Kidney tubule cell (primary cell): ENCODE measurements around the gene DDI2.
"Not testable (repeated sequence)": the region's sequence is repeated elsewhere in the genome, so short reads cannot be mapped to it uniquely, and the experiment has no call there.

Experiments used
- DNase-seq: peaks from one replicate; pipeline ENCODE4 v3.0.0-alpha.2; 2018; ENCODE audit warnings: low spot score

Gene DDI2

GRCh38 chr1:15680131-15680530, 62.9 kb downstream of the DDI2 start:
- DNase-seq, result peak; percentile 85

GRCh38 chr1:15680561-15681348, 63.5 kb downstream of the DDI2 start:
- DNase-seq, result peak; percentile 91

DNA sequence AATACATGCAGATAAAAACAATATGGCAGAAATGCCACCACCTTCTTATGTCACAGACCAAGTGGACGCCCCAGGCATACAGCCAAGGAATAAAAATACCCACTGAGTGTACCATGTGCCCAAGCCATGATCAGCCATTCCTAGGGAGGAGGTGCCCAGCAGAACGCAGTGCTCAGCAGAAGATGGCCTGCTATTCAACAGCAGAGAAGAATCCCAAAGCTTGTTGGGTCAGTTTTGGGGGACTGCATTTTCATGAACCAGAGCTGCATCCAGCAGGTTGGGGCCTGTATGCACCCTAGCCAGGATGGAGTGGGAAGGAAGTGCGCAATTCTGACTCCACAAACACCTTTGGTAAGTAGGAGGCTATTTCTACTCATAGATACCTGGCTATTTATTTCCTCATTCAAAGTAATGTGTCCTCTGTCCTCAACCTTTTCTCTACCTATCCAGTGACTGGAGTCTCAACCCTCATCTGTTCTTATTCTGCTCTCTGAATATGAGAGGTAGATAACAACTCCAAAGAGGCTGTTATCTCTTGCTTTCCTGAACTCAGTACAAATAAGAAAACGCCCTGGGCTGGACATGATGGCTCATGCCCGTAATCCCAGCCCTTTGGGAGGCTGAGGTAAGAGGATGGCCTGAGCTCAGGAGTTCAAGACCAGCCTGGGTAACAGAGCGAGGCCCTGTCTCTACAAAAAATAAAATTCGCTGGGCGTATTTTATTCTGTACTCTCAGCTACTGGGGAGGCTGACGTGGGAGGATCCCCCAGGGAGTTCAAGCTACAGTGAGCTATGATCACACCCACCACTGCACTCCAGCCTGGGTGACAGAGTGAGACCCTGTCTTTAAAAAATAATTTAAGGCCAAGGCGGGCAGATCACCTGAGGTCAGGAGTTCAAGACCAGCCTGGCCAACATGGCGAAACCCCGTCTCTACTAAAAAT, 64.4 kb downstream of the DDI2 start:
- DNase-seq, result no peak

GRCh38 chr1:15682936-15683341, 65.7 kb downstream of the DDI2 start:
- no peak for DNase-seq

DNA sequence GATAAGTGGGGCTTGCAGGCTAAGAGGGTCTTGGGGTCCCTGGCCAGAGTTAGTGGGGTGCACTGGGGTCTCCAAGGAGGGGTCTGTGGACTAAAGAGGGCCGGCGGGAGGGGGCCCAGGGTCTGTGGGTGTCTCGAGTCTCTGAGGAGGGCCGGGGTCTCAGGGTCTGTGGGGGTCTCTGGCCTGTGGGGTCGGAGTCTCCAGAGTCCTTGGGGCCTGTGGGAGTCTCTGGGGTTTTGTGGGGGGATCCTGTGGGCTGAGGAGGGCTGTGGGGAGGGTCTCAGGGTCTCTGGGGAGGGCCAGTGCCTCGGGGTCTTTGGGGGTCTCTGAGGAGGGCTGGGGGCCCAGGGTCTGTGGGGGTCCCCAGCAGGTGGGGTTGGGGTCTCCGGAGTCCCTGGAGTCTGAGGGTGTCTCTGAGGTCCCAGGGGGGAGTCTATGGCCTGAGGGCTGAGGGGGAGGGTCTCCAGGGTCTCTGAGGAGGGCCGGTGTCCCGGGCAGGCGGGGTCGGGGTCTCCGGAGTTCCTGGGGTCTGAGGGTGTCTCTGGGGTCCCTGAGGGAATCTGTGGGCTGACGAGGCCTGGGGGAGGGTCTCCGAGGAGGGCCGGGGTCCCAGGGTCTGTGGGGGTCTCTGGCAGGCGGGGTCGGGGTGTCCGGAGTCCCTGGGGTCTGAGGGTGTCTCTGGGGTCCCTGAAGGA, 66.2 kb downstream of the DDI2 start:
- no peak for DNase-seq

GRCh38 chr1:15684042-15684461, 66.8 kb downstream of the DDI2 start, which contains the start of gene PLEKHM2:
PLEKHM2 (plus strand) TSS chr1:15684320; CDS start chr1:15684559, 239 bp downstream.
- peak; percentile 52 for DNase-seq

DNA sequence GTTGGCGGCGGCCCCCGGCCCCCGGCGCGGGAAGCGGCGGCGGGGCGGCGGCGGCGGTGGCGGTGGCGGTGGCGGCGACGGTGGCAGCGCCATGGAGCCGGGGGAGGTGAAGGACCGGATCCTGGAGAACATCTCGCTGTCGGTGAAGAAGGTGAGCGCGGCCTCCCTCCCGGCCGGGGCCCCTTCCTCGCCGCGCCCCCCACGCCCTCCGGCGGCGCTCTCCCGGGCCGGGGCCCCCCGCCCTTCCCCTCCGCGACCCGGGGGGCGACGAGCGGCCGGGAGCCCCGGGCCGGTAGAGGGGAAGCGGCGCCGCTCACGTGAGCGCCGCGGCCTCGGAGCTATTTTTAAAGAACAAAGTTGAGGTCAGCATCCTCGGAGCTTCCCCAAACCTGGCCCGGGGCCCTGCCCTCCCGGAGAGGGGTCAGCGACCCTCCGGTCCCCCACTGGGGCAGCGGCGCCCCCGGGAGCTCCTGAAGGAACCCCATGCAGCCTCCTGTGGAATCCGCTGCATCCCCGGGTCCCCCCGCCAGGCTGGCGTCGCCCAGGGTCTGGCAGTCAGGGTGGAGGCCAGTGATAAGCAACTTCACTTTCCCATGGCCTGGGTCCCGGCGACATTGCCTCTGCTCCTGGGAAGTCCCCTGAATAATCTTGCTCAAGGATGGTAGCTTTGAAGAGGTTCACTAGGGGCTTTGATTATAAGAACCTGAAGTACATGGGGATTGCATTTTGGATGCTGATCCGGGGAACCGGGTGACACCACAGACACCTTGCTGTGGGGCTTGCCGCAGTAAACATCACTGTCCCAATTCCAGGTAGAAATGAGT, 67.4 kb downstream of the DDI2 start:
- peak; percentile 34 for DNase-seq

GRCh38 chr1:15685820-15686219, 68.6 kb downstream of the DDI2 start:
- DNase-seq, result no peak

- no peak for DNase-seq
These were observed 70.2 kb downstream of the DDI2 start for GRCh38 chr1:15687446-15687845.

GRCh38 chr1:15690317-15690716, 73.1 kb downstream of the DDI2 start:
- no peak for DNase-seq

GRCh38 chr1:15691434-15692032, 74.3 kb downstream of the DDI2 start:
- no peak for DNase-seq

GRCh38 chr1:15692121-15692682, 74.9 kb downstream of the DDI2 start:
- DNase-seq, result no peak

- no peak for DNase-seq
These were observed 76.1 kb downstream of the DDI2 start for GRCh38 chr1:15693371-15693770.

GRCh38 chr1:15696956-15697521, 79.8 kb downstream of the DDI2 start:
- DNase-seq, result no peak

- DNase-seq, result no peak
These were observed 80.9 kb downstream of the DDI2 start for GRCh38 chr1:15698201-15698600.

DNA sequence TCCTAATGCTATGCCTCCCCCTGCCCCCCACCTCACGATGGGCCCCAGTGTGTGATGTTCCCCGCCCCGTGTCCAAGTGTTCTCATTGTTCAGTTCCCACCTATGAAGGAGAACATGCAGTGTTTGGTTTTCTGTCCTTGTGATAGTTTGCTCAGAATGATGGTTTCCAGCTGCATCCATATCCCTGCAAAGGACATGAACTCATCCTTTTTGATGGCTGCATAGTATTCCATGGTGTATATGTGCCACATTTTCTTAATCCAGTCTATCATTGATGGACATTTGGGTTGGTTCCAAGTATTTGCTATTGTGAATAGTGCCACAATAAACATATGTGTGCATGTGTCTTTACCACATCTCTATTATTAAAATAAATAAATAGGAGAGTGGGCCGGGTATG, 82.1 kb downstream of the DDI2 start:
- not testable (repeated sequence) for DNase-seq

DNA sequence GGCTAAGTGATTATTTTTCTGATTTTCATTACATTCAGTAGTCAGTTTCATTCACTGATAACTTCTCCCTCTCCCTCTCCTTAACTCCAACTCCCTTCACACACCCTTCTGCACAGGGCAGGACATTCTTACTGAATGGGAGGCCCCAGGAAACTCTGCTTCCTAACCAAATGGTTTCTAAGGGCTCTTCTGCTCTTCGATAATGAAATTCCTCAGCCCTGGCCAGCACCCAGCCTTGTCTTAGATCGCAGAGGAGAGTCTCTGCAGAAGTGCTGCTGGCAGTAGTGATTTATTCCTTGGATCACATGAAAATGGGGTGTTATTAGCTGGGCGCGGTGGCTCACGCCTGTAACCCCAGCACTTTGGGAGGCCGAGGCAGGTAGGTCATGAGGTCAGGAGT, 83.2 kb downstream of the DDI2 start:
- DNase-seq, result no peak

- DNase-seq, result no peak
These were observed 84.5 kb downstream of the DDI2 start for GRCh38 chr1:15701784-15702183.

DNA sequence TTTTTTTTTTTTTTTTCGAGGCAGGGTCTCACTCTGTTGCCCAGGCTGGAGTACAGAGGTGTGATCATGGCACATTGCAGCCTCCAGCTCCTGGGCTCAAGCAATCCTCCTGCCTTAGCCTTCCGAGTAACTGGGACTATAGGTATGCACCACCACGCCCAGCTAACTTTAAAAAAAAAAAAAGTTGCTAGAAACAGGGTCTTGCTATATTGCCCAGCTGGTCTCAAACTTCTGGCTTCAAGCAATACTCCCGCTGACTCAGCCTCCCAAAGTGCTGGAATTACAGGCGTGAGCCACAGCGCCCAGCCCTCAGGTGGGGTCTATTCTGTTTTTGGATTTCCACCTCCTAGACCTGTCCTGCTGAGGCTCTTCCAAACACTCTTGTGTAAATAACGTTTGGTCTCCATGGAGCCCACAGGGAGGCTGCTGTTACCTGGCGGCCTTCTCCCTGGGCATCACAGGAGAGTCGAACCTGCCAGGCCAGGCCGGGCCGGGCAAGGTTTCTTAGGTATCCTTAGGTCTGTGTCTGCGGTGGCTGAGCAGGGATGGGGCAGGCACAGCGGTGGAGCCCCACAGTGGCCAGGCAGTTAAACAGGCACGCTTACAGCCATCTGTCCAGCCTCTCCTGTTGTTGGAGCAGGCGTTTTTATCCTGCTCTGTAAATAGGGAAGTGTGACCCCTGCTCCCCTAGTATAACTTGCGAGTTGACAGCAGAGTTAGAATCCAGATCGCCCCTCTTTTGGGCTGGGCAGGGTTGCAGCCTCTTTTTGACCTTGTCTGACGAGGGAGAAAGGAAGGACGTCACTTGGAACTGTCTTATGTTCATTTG, 85.7 kb downstream of the DDI2 start:
- DNase-seq, result peak; percentile 66
